Panc1 (cell line): ENCODE results near the gene SPIB. TPM values are rescaled to one million over a fixed set of nuclear protein-coding genes. Genes with fewer than 3 reads are reported as not detected.

Source experiments
- ATAC-seq: fragments of 200-7000 bp; cut with Tn5 transposase; 2 replicates; pipeline ENCODE4 v1.9.1; 2020; ENCODE audit warnings: mild to moderate bottlenecking, moderate library complexity
- BruUV-seq: library from RNA; stranded (reverse); fragments of 400-500 nt; replicated peaks from 2 replicates; lab custom pipeline; 2021; lab: Mats Ljungman, UMichigan
- CTCF ChIA-PET: fragments of 300-600 bp; sonication (Branson Sonifier 250); formaldehyde crosslinking; loops from one replicate; lab custom pipeline; 2022; ENCODE audit warnings: antibody characterized with exemption; lab: Charles Lee
- POLR2A ChIA-PET: fragments of 300-600 bp; sonication (Branson Sonifier 250); formaldehyde crosslinking; loops from one replicate; lab custom pipeline; 2022; ENCODE audit warnings: antibody characterized with exemption; lab: Charles Lee
- DNase-seq: peaks from one replicate; pipeline ENCODE4 v3.0.0-alpha.2; 2010; ENCODE audit warnings: low read depth, low spot score
- H3K27ac ChIP-seq: 2 replicates; pipeline ENCODE4 v1.5.1; 2011; ENCODE audit warnings: mild to moderate bottlenecking, low read length, inconsistent platforms
- H3K27me3 ChIP-seq: fragments of 200-500 bp; sonication (Bioruptor generic); 2 replicates; pipeline ENCODE4 v1.6.0; 2014; ENCODE audit warnings: low read length, inconsistent platforms; ENCODE audit not compliant: control insufficient read depth, insufficient read depth
- H3K36me3 ChIP-seq: fragments of 200-500 bp; sonication (Bioruptor generic); 2 replicates; pipeline ENCODE4 v1.5.1; 2014; ENCODE audit warnings: inconsistent platforms, mild to moderate bottlenecking, low read length, moderate library complexity; ENCODE audit not compliant: control insufficient read depth, insufficient read depth
- H3K4me1 ChIP-seq: 2 replicates; pipeline ENCODE4 v1.5.1; 2011; ENCODE audit warnings: inconsistent platforms, mild to moderate bottlenecking, low read length, moderate library complexity; ENCODE audit not compliant: control insufficient read depth, insufficient read depth
- H3K4me3 ChIP-seq, 2 experiments: 2 replicates each; pipeline ENCODE4 v1.5.1; 2011 to 2012; ENCODE audit warnings: low read depth in 2 of 2, low read length in 2 of 2, mild to moderate bottlenecking in 2 of 2, inconsistent platforms in 1 of 2, moderate library complexity in 1 of 2
- H3K9me3 ChIP-seq: fragments of 200-500 bp; sonication (Bioruptor generic); 2 replicates; pipeline ENCODE4 v1.5.1; 2014; ENCODE audit warnings: low read depth, mild to moderate bottlenecking, inconsistent platforms, low read length, moderate library complexity; ENCODE audit not compliant: control insufficient read depth, insufficient read depth
- CTCF ChIP-seq: fragments of 450-650 bp; IDR thresholded peaks from 2 replicates; pipeline ENCODE4 v1.5.1; 2017; ENCODE audit warnings: mild to moderate bottlenecking
- POLR2AphosphoS5 ChIP-seq: IDR thresholded peaks from 2 replicates; pipeline ENCODE4 v1.6.1; 2012; ENCODE audit warnings: mild to moderate bottlenecking, low read depth, low read length, moderate library complexity
- REST ChIP-seq, 2 experiments: IDR thresholded peaks; 2 replicates each; pipeline ENCODE4 v1.6.1; 2011 to 2012; ENCODE audit warnings: low read depth in 2 of 2, control low read depth in 1 of 2, low read length in 1 of 2, mild to moderate bottlenecking in 1 of 2, moderate library complexity in 1 of 2; ENCODE audit not compliant: insufficient read depth in 1 of 2
- SIN3A ChIP-seq: IDR thresholded peaks from 2 replicates; pipeline ENCODE4 v1.6.1; 2012; ENCODE audit warnings: low read depth, mild to moderate bottlenecking, low read length, moderate library complexity, borderline replicate concordance; ENCODE audit not compliant: insufficient read depth
- TCF7L2 ChIP-seq: IDR thresholded peaks from 2 replicates; pipeline ENCODE4 v1.6.1; 2011; ENCODE audit warnings: mild to moderate bottlenecking, low read depth, low read length, inconsistent platforms
- in situ Hi-C: cut with HindIII; loops from 2 replicates; pipeline ENCODE4 v1.10.0; 2016; ENCODE audit warnings: low sequenced_read_pairs, low pct_unique_long_range_greater_than_20kb
- intact Hi-C: fragments of 100-400 bp; cut with micrococcal nuclease; formaldehyde crosslinking; loops from one replicate; pipeline ENCODE4 v1.10.0; 2022; ENCODE audit not compliant: unreplicated experiment
- total RNA-seq: library from RNA; stranded (reverse); gene quantifications from one replicate; pipeline ENCODE4 v1.2.1, GENCODE V29; 2021; ENCODE audit not compliant: unreplicated experiment

SPIB gene
- total RNA-seq, 1 experiment from 2014 or later, result not detected

DNA sequence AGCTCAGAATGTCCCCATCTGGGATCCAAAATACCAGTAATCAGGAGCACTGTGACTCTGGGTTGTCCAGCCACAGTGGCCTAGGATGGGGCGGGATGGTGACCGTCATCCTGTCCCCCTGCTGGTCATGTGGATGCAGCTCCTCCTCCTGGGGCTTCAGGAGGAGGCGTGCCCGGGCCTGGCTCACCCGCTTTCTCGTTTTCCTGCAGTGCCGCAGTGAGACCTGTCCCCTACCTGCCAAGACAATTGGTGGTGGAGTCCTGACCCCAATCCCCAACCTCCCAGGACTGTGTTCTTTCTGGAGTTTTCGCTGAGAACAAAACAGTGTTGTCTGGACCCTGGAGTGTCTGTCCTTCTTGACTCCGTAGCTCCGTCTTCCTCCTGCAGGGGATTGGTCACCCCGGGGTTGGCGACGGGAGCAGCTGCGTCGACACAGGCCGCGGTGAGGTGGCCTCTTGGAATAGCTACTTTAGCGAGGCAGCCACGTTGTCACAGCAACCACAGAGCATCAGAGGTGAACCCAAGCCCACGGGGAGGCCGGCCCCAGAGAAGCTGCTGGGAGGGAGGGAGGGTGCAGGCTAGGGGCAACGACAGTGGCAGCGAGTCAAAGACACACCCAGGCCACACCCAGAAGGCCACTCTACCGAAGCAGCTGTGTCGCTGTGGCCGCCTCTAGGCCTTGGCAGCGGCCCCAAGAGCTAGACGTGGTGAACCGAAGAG, 47.4 kb downstream of the SPIB start:
- CTCF ChIA-PET, result no interaction called here
- Histone ChIP-seq H3K27ac (no peak overlapping the region), H3K9me3 (no peaks in the 10 kb centered on the region), H3K27me3 (no peaks in the 10 kb centered on the region), H3K4me3 (no peak overlapping the region), H3K4me1 (no peaks in the 10 kb centered on the region; the same call in 1 of the 2 replicates), H3K36me3 (no peaks in the 10 kb centered on the region)
- POLR2A ChIA-PET, result no interaction called here
- intact Hi-C loops, result no loop called here
- TF ChIP-seq POLR2AphosphoS5 (no peak), CTCF (no peak), REST (IDR thresholded peaks at IDR 0.05; ENCODE audit: insufficient read depth in 1 of 2, low read depth in 2 of 2, low read length in 1 of 2) (no peak), TCF7L2 (no peak), SIN3A (no peak)
- DNase-seq (no peak), ATAC-seq (no peak)
- in situ Hi-C loops, result no loop called here
- BruUV-seq, result no TSS peak

DNA sequence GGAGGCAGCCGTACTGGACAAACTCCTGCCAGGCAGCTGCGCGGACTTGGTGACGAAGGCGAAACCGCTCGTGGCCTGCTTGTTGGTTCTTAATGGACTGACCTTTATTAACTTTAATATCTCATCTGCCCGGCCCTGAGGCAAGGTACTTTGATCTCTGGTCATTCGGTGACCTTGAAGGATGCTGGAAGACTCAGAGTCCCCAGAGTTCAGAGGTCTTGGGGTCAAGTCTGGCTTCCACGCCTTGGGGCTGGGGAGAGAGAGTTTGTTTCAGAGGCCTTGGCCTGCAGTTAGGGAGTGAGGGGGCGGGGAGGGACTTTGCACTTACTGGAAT, 47.9 kb downstream of the SPIB start:
- ATAC-seq (no peak), DNase-seq (no peak)
- Histone ChIP-seq H3K27me3 (no peaks in the 10 kb centered on the region), H3K4me1 (no peaks in the 10 kb centered on the region), H3K36me3 (no peaks in the 10 kb centered on the region), H3K27ac (no peak overlapping the region), H3K4me3 (no peak overlapping the region), H3K9me3 (no peaks in the 10 kb centered on the region)
- TF ChIP-seq SIN3A (no peak), REST (IDR thresholded peaks at IDR 0.05; ENCODE audit: insufficient read depth in 1 of 2, low read depth in 2 of 2, low read length in 1 of 2) (no peak), POLR2AphosphoS5 (no peak), TCF7L2 (no peak), CTCF (no peak)
- CTCF ChIA-PET, result no interaction called here
- in situ Hi-C loops, result no loop called here
- BruUV-seq, result no TSS peak
- intact Hi-C loops, result no loop called here
- POLR2A ChIA-PET, result no interaction called here
